CD14-positive monocyte (primary cell): ENCODE results near the gene SYNE2. TPM values are rescaled to one million over a fixed set of nuclear protein-coding genes. Genes with fewer than 3 reads are reported as not detected.
A peak's percentile ranks its signal among the peaks of the same experiment; 100 is the strongest.

Experiments used
- DNase-seq, 3 donors: peaks; one replicate each; pipeline ENCODE4 v3.0.0-alpha.2; 2011 to 2022
- H2AFZ ChIP-seq: 2 replicates; pipeline ENCODE4 v1.6.0; 2012; ENCODE audit warnings: mild to moderate bottlenecking, low read depth, low read length, inconsistent platforms; ENCODE audit not compliant: insufficient read depth, poor library complexity, severe bottlenecking
- H3K27ac ChIP-seq, 2 donors: 1 replicate in 1 of 2; 2 replicates in 1 of 2; pipeline ENCODE4 v1.5.1; 2012 to 2013; ENCODE audit warnings: low read length in 2 of 2, control low read depth in 1 of 2, inconsistent platforms in 1 of 2, low read depth in 1 of 2, mild to moderate bottlenecking in 1 of 2
- H3K27me3 ChIP-seq, 2 donors: one replicate each; pipeline versions ENCODE4 v1.6.0 to v1.6.1; 2011 to 2013; ENCODE audit warnings: low read length in 2 of 2; ENCODE audit not compliant: control insufficient read depth in 2 of 2, insufficient read depth in 2 of 2
- H3K36me3 ChIP-seq, 2 donors: replicated peaks in 1 of 2; 1 replicate in 1 of 2; 2 replicates in 1 of 2; pipeline versions ENCODE4 v1.5.1 to v1.6.1; 2012 to 2013; ENCODE audit warnings: low read length in 2 of 2, control low read depth in 1 of 2, inconsistent platforms in 1 of 2, mild to moderate bottlenecking in 1 of 2; ENCODE audit not compliant: insufficient read depth in 2 of 2, control insufficient read depth in 1 of 2
- H3K4me1 ChIP-seq, 2 donors: 1 replicate in 1 of 2; 2 replicates in 1 of 2; pipeline versions ENCODE4 v1.5.1 to v1.6.1; 2012 to 2013; ENCODE audit warnings: low read length in 2 of 2, control low read depth in 1 of 2, inconsistent platforms in 1 of 2, mild to moderate bottlenecking in 1 of 2, moderate library complexity in 1 of 2; ENCODE audit not compliant: insufficient read depth in 2 of 2, control insufficient read depth in 1 of 2
- H3K4me2 ChIP-seq: replicated peaks from 2 replicates; pipeline ENCODE3; 2012; ENCODE audit warnings: low read length, moderate library complexity, mild to moderate bottlenecking; ENCODE audit not compliant: poor library complexity, severe bottlenecking; ENCODE audit errors: extremely low read depth
- H3K4me3 ChIP-seq, 3 experiments: fragments of 200-600 bp in 1 of 3; sonication (generic) in 1 of 3; replicated peaks in 1 of 3; 1 replicate in 2 of 3; 2 replicates in 1 of 3; pipeline ENCODE4 v1.5.1; 2011 to 2013; ENCODE audit warnings: low read length in 3 of 3, mild to moderate bottlenecking in 3 of 3, control low read depth in 2 of 3, low read depth in 2 of 3, inconsistent platforms in 1 of 3, moderate library complexity in 1 of 3
- H3K79me2 ChIP-seq: 2 replicates; pipeline ENCODE4 v1.6.0; 2012; ENCODE audit warnings: mild to moderate bottlenecking, control low read depth, inconsistent platforms, low read length, moderate library complexity; ENCODE audit not compliant: insufficient read depth
- H3K9ac ChIP-seq: 2 replicates; pipeline ENCODE4 v1.6.0; 2017; ENCODE audit warnings: low read length, mild to moderate bottlenecking; ENCODE audit not compliant: insufficient read depth, poor library complexity, severe bottlenecking
- H3K9me3 ChIP-seq, 2 donors: replicated peaks in 1 of 2; 1 replicate in 1 of 2; 2 replicates in 1 of 2; pipeline versions ENCODE4 v1.5.1 to v1.6.1; 2012 to 2013; ENCODE audit warnings: low read length in 2 of 2, control low read depth in 1 of 2; ENCODE audit not compliant: control insufficient read depth in 1 of 2, insufficient read depth in 1 of 2
- H4K20me1 ChIP-seq: 2 replicates; pipeline ENCODE4 v1.6.0; 2012; ENCODE audit warnings: mild to moderate bottlenecking, low read length, control low read depth, moderate library complexity; ENCODE audit not compliant: insufficient read depth
- H3K27ac Mint-ChIP-seq, 7 donors: one replicate each; pipeline ENCODE4 v1.8.0; 2020; ENCODE audit warnings: mild to moderate bottlenecking in 7 of 7, mixed read lengths in 7 of 7, moderate library complexity in 6 of 7, inconsistent platforms in 2 of 7
- H3K27me3 Mint-ChIP-seq, 3 donors: one replicate each; pipeline ENCODE4 v1.8.0; 2021 to 2022; ENCODE audit warnings: low read depth in 3 of 3, mild to moderate bottlenecking in 3 of 3, mixed read lengths in 3 of 3, moderate library complexity in 3 of 3, inconsistent platforms in 1 of 3
- H3K36me3 Mint-ChIP-seq, 2 donors: one replicate each; pipeline ENCODE4 v1.8.0; 2020; ENCODE audit warnings: mixed read lengths in 2 of 2, inconsistent platforms in 1 of 2, mild to moderate bottlenecking in 1 of 2
- H3K4me1 Mint-ChIP-seq: one replicate; pipeline ENCODE4 v1.8.0; 2020; ENCODE audit warnings: mild to moderate bottlenecking, mixed read lengths
- H3K4me3 Mint-ChIP-seq, 2 donors: one replicate each; pipeline ENCODE4 v1.8.0; 2020; ENCODE audit warnings: mild to moderate bottlenecking in 2 of 2, mixed read lengths in 2 of 2, moderate library complexity in 1 of 2
- H3K9me3 Mint-ChIP-seq, 7 donors: one replicate each; pipeline ENCODE4 v1.8.0; 2020 to 2022; ENCODE audit warnings: mixed read lengths in 7 of 7, mild to moderate bottlenecking in 6 of 7, moderate library complexity in 6 of 7, inconsistent platforms in 2 of 7
- CTCF ChIP-seq: fragments of 200-600 bp; IDR thresholded peaks from one replicate; pipeline ENCODE4 v1.8.0; 2022; ENCODE audit warnings: antibody characterized with exemption, mild to moderate bottlenecking
- WGBS: methylation state at CpG from one replicate; pipeline ENCODE4 v1.1.5; 2013; ENCODE audit warnings: missing lambda C conversion rate; ENCODE audit not compliant: insufficient coverage; 5-methylcytosine and 5-hydroxymethylcytosine counted together
- intact Hi-C, 2 donors: fragments of 100-400 bp; cut with micrococcal nuclease; formaldehyde crosslinking; loops; one replicate each; pipeline versions ENCODE4 v1.15.0 to v1.15.1; 2023
- polyA plus RNA-seq, 3 donors: library from polyadenylated mRNA; depleted of rRNA in 1 of 3; unstranded in 2 of 3; stranded (reverse) in 1 of 3; fragments of 300-500 nt in 2 of 3; fragments of >200 nt in 1 of 3; fragmentation: Illumina TruSeq in 2 of 3; gene quantifications; 1 replicate in 2 of 3; 2 replicates in 1 of 3; pipeline ENCODE4 v1.2.3, GENCODE V29; 2012 to 2021

Gene SYNE2
- polyA plus RNA-seq, 3 donors, result 0.06 to 0.46 (median 0.44) TPM

GRCh38 chr14:63996016-63996415, 143.2 kb downstream of the SYNE2 start:
- no peaks in the 10 kb centered on the region for H3K9me3 Mint-ChIP-seq
- H2AFZ ChIP-seq, result no peak overlapping the region
- H3K9me3 ChIP-seq, result no peaks in the 10 kb centered on the region
- no peaks in the 10 kb centered on the region for H3K36me3 Mint-ChIP-seq
- no peaks in the 10 kb centered on the region for H4K20me1 ChIP-seq
- H3K4me3 ChIP-seq, result no peak overlapping the region
- H3K4me1 ChIP-seq, result no peaks in the 10 kb centered on the region
- H3K9ac ChIP-seq, result no peak overlapping the region
- DNase-seq, result no peak
- H3K27me3 Mint-ChIP-seq, result peaks cover 0 to 10% (median 5%) of the 10 kb centered on the region in 3 donors
- WGBS, result 92% methylated on average over 4 of the region's 4 CpGs
- no peak overlapping the region for H3K27ac Mint-ChIP-seq
- H3K27ac ChIP-seq, result no peak overlapping the region
- no peak for TF ChIP-seq CTCF
- intact Hi-C loops, result no loop called here
- no peaks in the 10 kb centered on the region for H3K36me3 ChIP-seq
- H3K79me2 ChIP-seq, result no peaks in the 10 kb centered on the region
- H3K4me3 Mint-ChIP-seq, result no peak overlapping the region
- H3K4me1 Mint-ChIP-seq, result peaks cover 3% of the 10 kb centered on the region
- H3K4me2 ChIP-seq, result no peak overlapping the region
- no peaks in the 10 kb centered on the region for H3K27me3 ChIP-seq

DNA sequence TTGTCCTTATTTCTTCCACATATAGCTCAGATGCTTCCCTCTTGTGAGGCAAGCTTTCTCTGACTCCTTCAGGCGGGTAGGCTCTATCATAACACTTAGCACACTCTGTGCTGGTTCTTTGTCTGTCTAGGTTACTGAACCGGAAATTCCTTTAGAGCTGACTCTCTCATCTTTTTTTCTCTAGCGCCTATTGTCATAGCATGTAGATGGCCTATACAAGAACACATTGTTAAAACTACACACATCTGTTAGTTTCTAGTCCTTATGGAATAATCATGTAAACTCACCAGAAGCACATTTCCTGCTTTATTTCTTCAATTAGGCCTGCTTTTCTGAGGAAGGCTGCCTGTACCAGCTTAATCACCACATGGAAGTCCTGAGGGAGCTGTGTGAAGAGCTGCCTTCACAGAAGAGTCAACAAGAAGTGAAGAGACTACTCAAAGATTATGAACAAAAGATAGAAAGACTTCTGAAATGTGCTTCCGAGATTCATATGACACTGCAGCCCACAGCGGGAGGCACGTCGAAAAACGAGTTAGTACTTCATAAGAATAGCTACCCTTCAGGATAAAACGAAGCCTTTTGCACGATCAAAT, 143.9 kb downstream of the SYNE2 start:
- no peaks in the 10 kb centered on the region for H3K79me2 ChIP-seq
- no peak overlapping the region for H3K4me3 ChIP-seq
- no peak for TF ChIP-seq CTCF
- no peaks in the 10 kb centered on the region for H3K27me3 ChIP-seq
- H2AFZ ChIP-seq, result no peak overlapping the region
- Mint-ChIP-seq H3K4me3 (peak overlapping the region in 1 of 2 donors; percentile 9), H3K36me3 (no peaks in the 10 kb centered on the region), H3K27me3 (peaks cover 0 to 11% (median 5%) of the 10 kb centered on the region in 3 donors), H3K9me3 (peaks cover 0 to 2% (median 0%) of the 10 kb centered on the region in 7 donors), H3K27ac (no peak overlapping the region), H3K4me1 (peaks cover 3% of the 10 kb centered on the region)
- no peaks in the 10 kb centered on the region for H3K4me1 ChIP-seq
- no peaks in the 10 kb centered on the region for H4K20me1 ChIP-seq
- DNase-seq, result no peak
- H3K9ac ChIP-seq, result no peak overlapping the region
- H3K27ac ChIP-seq, result no peak overlapping the region
- H3K36me3 ChIP-seq, result no peaks in the 10 kb centered on the region
- 86% methylated on average over 4 of the region's 10 CpGs for WGBS
- intact Hi-C loops, result no loop called here
- no peak overlapping the region for H3K4me2 ChIP-seq
- no peaks in the 10 kb centered on the region for H3K9me3 ChIP-seq
